Left renal cortex interstitium (tissue), 4 donors: ENCODE measurements around the gene TTC23L. TPM values are rescaled to one million over a fixed set of nuclear protein-coding genes. Genes with fewer than 3 reads are reported as not detected.
"Not testable (repeated sequence)": the region's sequence is repeated elsewhere in the genome, so short reads cannot be mapped to it uniquely, and the experiment has no call there.

Experiments used
- DNase-seq, 4 donors: peaks; one replicate each; pipeline ENCODE4 v3.0.0-alpha.2; 2013; ENCODE audit warnings: low read depth in 4 of 4, low spot score in 2 of 4, missing footprints in 1 of 4
- polyA plus RNA-seq, 4 donors: library from polyadenylated mRNA; unstranded; fragments of 120-200 nt; gene quantifications; one replicate each; pipeline ENCODE4 v1.2.1, GENCODE V29; 2013; ENCODE audit not compliant: insufficient read length in 4 of 4

Gene TTC23L
- 1 to 10 TPM; 3.2 to 4.5 (median 3.8) TPM for polyA plus RNA-seq

DNA sequence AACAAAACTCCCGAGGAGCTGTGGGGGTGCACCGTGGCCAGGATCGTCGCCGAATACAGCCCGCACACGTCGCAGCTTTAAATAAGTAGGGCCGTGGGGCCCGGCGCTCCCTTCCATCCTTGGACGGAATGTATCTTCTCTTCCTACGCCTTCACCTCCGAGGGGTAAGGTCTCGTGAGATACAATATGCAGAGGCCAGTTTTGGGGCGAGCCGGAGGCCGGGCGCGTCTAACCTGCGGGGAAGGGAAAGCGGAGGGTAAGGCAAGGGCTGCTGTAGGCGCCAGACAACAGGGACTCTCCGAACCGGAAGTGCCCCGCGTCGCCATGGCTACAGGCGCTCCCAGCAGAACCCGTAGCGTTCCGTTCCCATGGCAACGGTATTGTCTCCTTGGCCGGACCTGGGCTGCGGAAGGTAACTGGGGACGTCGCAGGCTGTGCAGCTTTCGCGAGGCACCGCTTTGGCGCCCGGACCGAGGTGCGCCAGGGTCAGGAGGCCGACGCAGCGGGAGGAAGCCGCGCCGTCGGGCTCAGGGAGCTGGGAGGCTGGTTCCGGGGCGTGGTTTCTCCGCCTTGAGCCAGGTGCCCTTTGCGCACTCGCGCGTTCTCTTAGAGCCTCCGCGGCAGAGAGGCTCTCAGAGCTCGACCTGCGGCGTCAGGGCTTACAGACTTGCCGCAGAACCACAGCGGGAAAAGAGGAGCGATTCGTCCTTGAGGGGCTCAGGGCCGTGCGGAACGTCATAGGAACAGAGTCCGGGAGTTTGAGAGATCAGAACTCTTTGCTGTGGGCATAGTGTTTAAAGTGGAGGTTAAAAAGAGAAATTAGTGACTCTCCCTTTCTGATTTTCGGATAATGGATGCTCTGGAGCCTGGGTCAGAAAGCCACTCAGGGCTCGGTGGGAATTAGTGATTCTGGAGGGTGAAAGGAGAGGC is at the start of gene TTC23L:
Gene TTC23L (plus strand): TSS at position 380 of the 930 bp plus-strand sequence. CDS start 1,508 bp downstream, outside the sequence.
- peak; percentile 78 to 91 (median 86) for DNase-seq

DNA sequence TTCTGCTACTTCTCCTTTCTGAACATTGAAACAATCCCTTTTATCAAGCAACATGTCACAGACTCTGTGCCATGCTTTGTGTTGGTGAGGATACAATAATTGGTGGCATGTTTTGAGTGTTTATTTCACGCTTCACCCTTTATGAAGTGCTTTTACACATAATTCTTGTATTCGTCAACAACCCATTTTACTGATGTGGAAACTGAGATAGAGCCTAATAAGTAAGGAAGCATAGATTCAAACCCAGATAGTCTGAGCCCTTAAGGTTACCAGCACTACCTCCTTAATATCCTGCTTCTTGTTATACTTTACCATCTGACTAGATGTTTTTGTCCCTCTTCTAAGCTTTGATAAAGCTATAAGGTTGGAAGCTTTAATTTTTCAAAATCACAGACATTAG is 49.3 kb upstream of the TTC23L start:
- DNase-seq: no peak

DNA sequence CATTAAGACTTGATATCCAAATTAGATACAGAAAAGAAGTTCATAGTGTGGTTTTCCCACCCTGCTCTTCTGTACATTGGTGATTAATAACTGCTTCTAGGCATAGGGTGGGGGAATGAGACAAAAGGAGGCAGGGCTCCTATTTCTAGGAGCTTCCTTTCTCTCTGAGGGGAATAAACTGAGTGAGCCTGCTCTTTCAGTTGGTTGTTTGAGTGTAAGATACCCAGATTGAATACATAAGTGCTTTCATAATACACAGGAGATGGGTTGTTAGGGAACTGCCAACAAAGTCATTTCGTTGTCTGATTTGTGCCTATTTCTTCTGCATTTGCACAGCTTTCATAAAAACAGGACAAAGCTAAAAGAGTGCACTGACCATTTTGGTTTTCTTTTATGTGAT is 48.9 kb upstream of the TTC23L start:
- no peak for DNase-seq

GRCh38 chr5:34791761-34792244 is 47.2 kb upstream of the TTC23L start:
- DNase-seq: no peak

- DNase-seq: no peak
Measured at GRCh38 chr5:34802834-34803563, 36.0 kb upstream of the TTC23L start.

DNA sequence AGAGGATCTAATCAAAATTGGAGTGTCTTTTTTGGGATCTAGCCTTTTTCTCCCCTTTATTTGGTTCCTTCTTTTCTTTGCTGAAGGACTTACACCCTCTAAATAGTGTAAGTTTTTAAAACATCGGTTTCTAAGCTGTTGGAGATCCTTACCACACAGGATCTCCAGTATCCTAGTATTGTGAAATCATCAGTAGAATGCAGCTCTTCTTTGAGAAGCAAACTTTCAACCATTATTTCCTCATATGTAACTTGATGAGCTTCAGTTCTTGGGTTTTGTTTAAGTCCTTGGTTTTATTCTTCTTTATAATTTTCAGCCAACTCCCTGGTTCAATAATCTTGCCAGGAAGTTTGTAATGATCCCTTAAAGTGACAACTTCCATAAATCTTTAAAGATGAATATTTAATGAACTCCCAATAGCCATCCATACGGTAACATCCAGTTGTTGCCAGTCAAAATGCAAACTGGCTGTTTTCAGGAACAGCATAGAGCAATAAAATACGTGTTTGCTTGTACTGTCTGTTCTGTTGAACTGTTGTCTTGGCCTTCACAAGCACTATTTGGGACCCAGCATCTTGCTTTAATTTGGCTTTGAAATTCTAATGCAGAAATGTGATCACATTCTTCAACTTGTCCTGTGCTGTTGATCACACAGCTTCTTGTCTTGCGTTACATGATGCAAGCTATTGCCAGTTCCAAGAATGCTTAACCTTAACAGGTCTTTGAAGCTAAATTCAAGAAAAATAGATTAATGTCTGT is 34.8 kb upstream of the TTC23L start:
- DNase-seq: no peak

- DNase-seq: no peak
Measured at GRCh38 chr5:34804913-34805312, 34.1 kb upstream of the TTC23L start.

DNA sequence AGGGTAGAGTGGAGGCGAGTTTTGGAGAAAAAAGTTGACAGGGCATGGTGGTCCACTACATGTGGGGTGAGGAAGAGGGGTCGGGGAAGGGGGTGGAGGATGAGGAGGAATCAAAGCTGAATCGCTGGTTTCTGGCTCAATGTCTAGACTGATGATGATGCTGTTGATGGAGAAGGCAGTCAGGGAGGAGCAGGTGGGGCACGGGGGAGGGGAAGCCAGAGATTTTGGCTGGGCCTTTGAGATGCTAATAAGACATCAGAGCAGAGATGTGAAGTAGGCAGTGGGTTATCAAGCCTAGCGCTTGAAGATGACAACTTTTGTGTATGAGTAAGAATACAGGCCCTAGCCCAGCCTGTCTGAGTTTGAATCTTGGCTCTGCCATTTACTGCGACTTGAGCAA is 32.4 kb upstream of the TTC23L start:
- DNase-seq: no peak

- no peak for DNase-seq
Measured at GRCh38 chr5:34811706-34812105, 27.3 kb upstream of the TTC23L start.

DNA sequence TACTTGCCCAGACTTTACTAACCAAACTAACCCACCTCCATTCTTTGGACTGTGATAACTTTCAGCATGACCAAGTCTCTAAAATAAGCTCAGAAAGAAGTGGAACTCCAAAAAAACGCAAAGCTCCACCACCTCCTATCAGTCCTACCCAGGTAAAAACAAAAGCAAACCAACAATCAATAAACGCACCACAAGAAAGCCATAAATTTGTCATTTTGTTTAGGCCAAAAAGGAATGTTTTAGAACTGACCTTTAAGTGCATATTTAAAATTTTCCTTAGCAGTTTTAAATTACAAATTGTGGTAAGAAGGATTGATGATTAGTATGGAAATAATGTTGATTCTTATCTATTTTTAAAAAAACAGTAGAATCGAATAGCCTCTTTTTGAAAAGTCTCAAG is 25.5 kb upstream of the TTC23L start:
- no peak for DNase-seq

- DNase-seq: no peak
Measured at GRCh38 chr5:34817558-34818351, 21.2 kb upstream of the TTC23L start.

- DNase-seq: no peak
Measured at GRCh38 chr5:34818717-34819116, 20.2 kb upstream of the TTC23L start.

DNA sequence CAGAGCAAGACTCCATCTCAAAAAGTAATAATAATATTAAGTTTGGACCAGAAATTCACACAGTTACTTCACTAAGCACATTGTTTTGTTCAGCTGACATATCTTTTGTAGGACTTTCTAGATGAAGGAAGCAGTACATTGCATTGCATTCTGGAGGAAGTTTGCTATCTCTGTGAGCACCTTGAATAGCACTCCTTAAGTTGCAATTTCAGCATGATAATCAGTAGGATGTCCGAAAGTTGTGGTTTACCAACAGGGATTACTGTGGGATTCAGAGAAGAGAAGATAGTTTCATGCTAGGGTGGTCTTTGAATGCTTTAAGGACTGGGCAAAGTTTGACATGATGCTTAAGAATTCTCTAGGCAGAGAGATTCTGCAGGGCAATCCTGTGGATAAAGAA is 18.4 kb upstream of the TTC23L start:
- DNase-seq: no peak

DNA sequence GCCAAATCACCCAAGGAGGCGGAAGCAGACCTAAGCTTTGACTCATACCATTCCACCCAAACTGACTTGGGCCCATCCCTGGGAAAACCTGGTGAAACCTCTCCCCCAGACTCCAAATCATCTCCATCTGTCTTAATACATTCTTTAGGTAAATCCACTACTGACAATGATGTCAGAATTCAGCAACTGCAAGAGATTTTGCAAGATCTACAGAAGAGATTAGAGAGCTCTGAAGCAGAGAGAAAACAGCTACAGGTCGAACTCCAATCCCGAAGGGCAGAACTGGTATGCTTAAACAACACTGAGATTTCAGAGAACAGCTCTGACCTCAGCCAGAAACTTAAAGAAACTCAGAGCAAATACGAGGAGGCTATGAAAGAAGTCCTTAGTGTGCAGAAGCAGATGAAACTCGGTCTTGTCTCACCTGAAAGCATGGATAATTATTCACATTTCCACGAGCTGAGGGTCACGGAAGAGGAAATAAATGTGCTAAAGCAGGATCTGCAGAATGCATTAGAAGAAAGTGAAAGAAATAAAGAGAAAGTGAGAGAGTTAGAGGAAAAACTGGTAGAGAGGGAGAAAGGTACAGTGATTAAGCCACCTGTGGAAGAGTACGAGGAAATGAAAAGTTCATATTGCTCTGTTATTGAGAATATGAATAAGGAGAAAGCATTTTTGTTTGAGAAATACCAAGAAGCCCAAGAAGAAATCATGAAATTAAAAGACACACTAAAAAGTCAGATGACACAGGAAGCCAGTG is 15.8 kb upstream of the TTC23L start:
- DNase-seq: no peak

- DNase-seq: no peak
Measured at GRCh38 chr5:34826347-34826746, 12.6 kb upstream of the TTC23L start.

DNA sequence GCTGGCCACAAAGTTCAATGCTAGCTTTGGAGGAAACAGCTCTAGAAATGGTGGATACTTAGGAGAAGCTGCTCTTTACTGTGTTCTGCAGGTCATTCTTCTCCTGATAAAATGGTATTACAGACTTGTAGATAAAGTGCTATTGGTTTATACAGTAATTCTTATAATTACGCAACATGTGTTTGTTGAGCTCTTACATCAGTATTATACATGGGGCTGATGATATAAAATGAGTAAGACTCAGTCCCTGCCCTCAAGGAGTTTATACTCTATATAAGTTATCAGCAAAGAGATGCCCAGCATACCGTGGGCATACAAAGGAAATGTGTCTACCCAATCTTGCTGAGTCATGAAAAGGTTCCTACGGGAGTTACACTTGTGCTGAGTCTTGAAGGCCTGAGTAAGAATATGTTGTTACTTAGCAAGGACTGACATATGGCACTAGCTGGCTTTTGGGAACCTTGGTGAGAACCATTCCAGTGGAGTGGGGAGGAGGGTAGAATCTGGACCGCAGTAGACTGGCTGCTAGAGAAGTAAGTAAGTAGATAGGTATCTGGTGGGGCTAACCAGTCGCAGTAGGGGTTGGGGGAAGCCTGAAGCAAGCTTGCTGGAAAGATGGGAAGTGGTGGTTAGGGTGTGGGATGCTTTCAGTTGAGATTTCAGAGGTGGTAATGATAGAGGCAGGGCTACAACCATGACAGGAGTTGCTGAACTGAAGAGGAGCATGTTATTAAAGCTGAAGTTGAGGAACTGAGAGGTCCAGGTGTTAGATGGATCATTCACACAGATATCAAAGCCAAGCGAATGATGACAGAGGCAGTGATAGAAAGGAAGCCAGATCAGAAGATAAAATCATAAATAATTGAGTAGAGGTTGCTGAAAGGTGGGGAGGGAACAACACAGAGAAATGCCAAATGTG is 11.1 kb upstream of the TTC23L start:
- DNase-seq: no peak

DNA sequence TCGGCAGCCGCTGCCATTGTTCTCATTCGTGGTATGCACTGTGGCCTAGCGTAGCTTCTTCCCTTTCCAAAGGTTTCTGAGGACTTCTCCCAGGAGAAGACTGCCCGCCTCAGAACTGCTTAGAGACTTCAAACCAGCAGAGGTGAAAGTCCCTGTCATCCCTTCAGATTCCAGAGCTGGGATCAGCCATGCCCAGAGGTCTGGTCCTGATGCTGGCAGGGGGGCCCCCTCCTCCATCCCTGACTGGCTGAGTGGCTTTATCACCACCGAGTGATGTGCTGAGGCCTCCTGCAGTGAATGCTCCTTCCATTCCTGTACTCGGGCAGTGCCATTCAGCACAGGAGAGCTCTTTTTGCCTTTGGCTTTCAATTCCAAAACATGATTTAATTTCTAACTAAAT is 8.1 kb upstream of the TTC23L start:
- not testable (repeated sequence) for DNase-seq

GRCh38 chr5:34831303-34831702 is 7.7 kb upstream of the TTC23L start:
- no peak for DNase-seq
